Endodermal cell (in vitro differentiated cells): ENCODE data around the gene C8G. TPM values are rescaled to one million over a fixed set of nuclear protein-coding genes. Genes with fewer than 3 reads are reported as not detected.

ENCODE experiments used
- DNase-seq: peaks from one replicate; pipeline ENCODE4 v3.0.0-alpha.2; 2017
- H3K27ac ChIP-seq: 2 replicates; pipeline ENCODE4 v1.5.1; 2013; ENCODE audit warnings: mild to moderate bottlenecking, low read depth, low read length, moderate library complexity
- H3K27me3 ChIP-seq: 2 replicates; pipeline ENCODE4 v1.6.1; 2013; ENCODE audit warnings: mild to moderate bottlenecking, low read length, moderate library complexity; ENCODE audit not compliant: insufficient read depth, control insufficient read depth, poor library complexity, severe bottlenecking
- H3K36me3 ChIP-seq: 2 replicates; pipeline ENCODE4 v1.7.0; 2013; ENCODE audit warnings: mild to moderate bottlenecking, low read length, moderate library complexity; ENCODE audit not compliant: control insufficient read depth, insufficient read depth
- H3K4me1 ChIP-seq: one replicate; pipeline ENCODE4 v1.7.0; 2013; ENCODE audit warnings: low read length; ENCODE audit not compliant: control insufficient read depth, insufficient read depth
- H3K4me3 ChIP-seq: 2 replicates; pipeline ENCODE4 v1.5.1; 2013; ENCODE audit warnings: mild to moderate bottlenecking, low read length, moderate library complexity
- H3K9ac ChIP-seq: 2 replicates; pipeline ENCODE4 v1.6.1; 2013; ENCODE audit warnings: mild to moderate bottlenecking, low read length, moderate library complexity; ENCODE audit not compliant: poor library complexity, severe bottlenecking; ENCODE audit errors: extremely low read depth
- H3K9me3 ChIP-seq: 2 replicates; pipeline ENCODE4 v1.6.1; 2013; ENCODE audit warnings: mild to moderate bottlenecking, low read length, moderate library complexity; ENCODE audit not compliant: control insufficient read depth
- H3K27ac Mint-ChIP-seq: 2 replicates; pipeline ENCODE4 v1.8.0; 2020; ENCODE audit warnings: mixed read lengths
- H3K27me3 Mint-ChIP-seq: 2 replicates; pipeline ENCODE4 v1.8.0; 2021; ENCODE audit warnings: mild to moderate bottlenecking, mixed read lengths; ENCODE audit not compliant: insufficient read depth
- H3K36me3 Mint-ChIP-seq: 2 replicates; pipeline ENCODE4 v1.8.0; 2020; ENCODE audit warnings: low read depth, mixed read lengths
- H3K4me1 Mint-ChIP-seq: 2 replicates; pipeline ENCODE4 v1.8.0; 2020; ENCODE audit warnings: mixed read lengths
- H3K4me3 Mint-ChIP-seq: 2 replicates; pipeline ENCODE4 v1.8.0; 2020; ENCODE audit warnings: mild to moderate bottlenecking, moderate library complexity, mixed read lengths
- H3K9me3 Mint-ChIP-seq: 2 replicates; pipeline ENCODE4 v1.8.0; 2020; ENCODE audit warnings: mild to moderate bottlenecking, mixed read lengths
- WGBS, 2 experiments: methylation state at CpG; one replicate each; pipeline versions ENCODE4 v1.1.5 to v1.1.7; 2013; ENCODE audit warnings: missing lambda C conversion rate in 2 of 2, mixed read lengths in 1 of 2; ENCODE audit not compliant: insufficient coverage in 1 of 2, insufficient read length in 1 of 2; 5-methylcytosine and 5-hydroxymethylcytosine counted together
- total RNA-seq, 2 donors: library from RNA; stranded (reverse); fragmentation: NEBNext Ultra II Directional in 1 of 2; extraction: Animal tissue kit (Norgen Biotek cat#: 25700) in 1 of 2; gene quantifications; 2 replicates in 1 of 2; 3 replicates in 1 of 2; pipeline ENCODE4 v1.2.1, GENCODE V29; 2021
- TF ChIP-seq, protein P1 (sequence below): fragments of 200-600 bp; sonication (generic); conservative IDR thresholded peaks from 2 replicates; pipeline ENCODE4 v1.5.0; 2021; ENCODE audit warnings: antibody characterized with exemption, mild to moderate bottlenecking

Gene C8G
- total RNA-seq, 2 donors from 2014 or later = 1.2 to 1.6 TPM

DNA sequence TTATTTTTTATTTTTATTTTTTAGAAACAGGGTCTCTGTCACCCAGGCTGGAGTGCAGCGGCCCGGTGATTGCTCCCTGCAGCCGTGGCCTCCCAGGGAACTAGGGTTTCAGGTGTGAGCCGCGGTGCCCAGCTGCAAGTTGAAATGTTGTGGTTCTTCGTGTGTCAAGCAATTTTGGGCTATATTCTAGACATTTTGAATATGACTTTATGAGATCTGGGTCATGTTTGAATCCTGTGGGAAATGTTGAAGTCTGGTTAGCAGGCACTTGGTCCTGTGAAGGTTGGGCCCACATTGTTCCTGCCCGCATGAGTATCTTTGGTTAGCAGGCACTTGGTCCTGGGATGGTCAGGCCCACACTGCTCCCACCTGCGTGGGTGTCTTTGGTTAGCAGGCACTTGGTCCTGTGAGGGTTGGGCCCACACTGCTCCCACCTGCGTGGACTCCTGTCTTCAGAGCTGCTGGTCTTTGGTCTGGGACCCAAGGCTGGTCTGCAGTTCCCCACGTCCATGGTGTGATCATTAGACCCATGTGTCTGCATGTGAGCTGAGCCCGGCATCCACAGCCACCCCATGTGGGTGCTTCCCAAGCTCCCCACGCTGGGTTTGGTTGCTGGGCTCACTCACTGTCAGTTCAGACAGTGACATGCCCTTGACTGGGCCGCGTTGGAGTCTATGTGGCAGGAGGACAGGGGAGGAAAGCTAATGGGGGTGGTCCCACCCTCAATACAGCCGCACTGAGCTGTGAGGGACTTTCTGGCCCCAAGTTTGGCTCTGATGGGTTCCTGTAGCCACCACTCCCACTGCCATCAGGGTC is 7.6 kb upstream of the C8G start:
- H3K36me3 Mint-ChIP-seq = peaks cover 53% of the 10 kb centered on the region
- Histone ChIP-seq H3K27me3 (no peaks in the 10 kb centered on the region), H3K4me3 (no peak overlapping the region), H3K27ac (no peak overlapping the region), H3K36me3 (peaks cover 37% of the 10 kb centered on the region), H3K9ac (no peak overlapping the region), H3K9me3 (no peaks in the 10 kb centered on the region), H3K4me1 (no peaks in the 10 kb centered on the region)
- no peak overlapping the region for H3K27ac Mint-ChIP-seq
- peak; percentile 31 for DNase-seq
- TF ChIP-seq, protein P1, sequence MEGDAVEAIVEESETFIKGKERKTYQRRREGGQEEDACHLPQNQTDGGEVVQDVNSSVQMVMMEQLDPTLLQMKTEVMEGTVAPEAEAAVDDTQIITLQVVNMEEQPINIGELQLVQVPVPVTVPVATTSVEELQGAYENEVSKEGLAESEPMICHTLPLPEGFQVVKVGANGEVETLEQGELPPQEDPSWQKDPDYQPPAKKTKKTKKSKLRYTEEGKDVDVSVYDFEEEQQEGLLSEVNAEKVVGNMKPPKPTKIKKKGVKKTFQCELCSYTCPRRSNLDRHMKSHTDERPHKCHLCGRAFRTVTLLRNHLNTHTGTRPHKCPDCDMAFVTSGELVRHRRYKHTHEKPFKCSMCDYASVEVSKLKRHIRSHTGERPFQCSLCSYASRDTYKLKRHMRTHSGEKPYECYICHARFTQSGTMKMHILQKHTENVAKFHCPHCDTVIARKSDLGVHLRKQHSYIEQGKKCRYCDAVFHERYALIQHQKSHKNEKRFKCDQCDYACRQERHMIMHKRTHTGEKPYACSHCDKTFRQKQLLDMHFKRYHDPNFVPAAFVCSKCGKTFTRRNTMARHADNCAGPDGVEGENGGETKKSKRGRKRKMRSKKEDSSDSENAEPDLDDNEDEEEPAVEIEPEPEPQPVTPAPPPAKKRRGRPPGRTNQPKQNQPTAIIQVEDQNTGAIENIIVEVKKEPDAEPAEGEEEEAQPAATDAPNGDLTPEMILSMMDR = no peak
- H3K9me3 Mint-ChIP-seq = no peaks in the 10 kb centered on the region
- H3K4me3 Mint-ChIP-seq = no peak overlapping the region
- 97 to 98% methylated on average over 7 to 15 of the region's 15 CpGs for WGBS, 2 experiments
- no peaks in the 10 kb centered on the region for H3K27me3 Mint-ChIP-seq
- H3K4me1 Mint-ChIP-seq = no peaks in the 10 kb centered on the region

DNA sequence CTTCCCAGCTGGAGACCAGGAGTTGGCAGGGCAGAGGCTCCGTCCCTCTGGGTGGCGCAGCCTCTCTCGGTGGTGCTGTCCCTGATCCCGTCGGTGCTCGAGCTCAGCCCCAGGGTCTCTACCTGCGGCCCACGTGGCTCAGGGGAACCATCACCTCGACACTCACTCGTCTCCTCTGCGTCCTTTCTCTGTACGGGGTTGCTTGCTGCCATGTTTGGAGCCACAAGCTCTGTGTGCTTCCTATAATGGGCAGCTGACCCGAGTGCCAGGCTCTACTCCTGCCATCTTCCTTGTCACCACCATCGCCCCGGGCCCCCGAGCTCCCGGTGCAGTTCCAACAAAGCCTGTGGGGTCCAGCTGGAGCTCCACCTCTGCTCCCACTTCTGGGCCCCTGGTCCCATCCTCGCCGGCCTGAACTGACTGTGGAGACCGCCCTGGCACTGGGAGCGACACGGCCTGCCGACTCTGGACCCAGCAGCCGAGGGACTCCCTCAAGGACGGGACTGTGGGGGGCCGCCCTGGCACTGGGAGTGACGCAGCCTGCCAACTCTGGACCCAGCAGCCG is 5.5 kb upstream of the C8G start:
- no peaks in the 10 kb centered on the region for H3K4me1 ChIP-seq
- peak overlapping the region; percentile 38 for H3K27ac ChIP-seq
- no peak for DNase-seq
- 94 to 96% methylated on average over 22 to 28 of the region's 28 CpGs for WGBS, 2 experiments
- Mint-ChIP-seq H3K4me1 (no peaks in the 10 kb centered on the region), H3K36me3 (peaks cover 42% of the 10 kb centered on the region), H3K9me3 (no peaks in the 10 kb centered on the region), H3K4me3 (no peak overlapping the region), H3K27me3 (no peaks in the 10 kb centered on the region), H3K27ac (no peak overlapping the region)
- H3K4me3 ChIP-seq = no peak overlapping the region
- peaks cover 38% of the 10 kb centered on the region for H3K36me3 ChIP-seq
- no peaks in the 10 kb centered on the region for H3K9me3 ChIP-seq
- H3K27me3 ChIP-seq = no peaks in the 10 kb centered on the region
- no peak overlapping the region for H3K9ac ChIP-seq
- TF ChIP-seq, protein P1 = no peak

DNA sequence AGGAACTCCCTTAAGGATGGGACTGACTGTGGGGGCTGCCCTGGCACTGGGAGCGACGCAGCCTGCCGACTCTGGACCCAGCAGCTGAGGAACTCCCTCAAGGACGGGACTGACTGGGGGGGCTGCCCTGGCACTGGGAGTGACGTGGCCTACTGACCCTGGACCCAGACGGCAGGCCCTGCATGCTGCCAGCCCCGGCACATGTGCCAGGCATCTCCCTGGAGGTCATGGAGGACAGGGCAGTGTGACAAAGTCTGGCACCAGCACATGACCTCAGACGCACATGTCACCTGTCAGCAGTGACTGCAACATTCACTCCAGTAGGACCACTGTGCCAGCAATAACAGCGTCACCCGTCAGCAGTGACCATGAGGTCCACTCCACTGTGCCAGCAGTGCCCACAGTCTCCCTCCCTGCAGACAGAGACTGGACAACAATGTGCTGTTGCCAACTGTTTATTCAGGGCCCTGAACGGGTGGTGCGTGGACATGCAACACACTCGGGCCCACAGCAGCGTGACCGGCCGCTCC is 5.0 kb upstream of the C8G start:
- no peaks in the 10 kb centered on the region for H3K9me3 Mint-ChIP-seq
- H3K4me1 Mint-ChIP-seq = no peaks in the 10 kb centered on the region
- H3K36me3 ChIP-seq = peaks cover 34% of the 10 kb centered on the region
- WGBS, 2 experiments = 93 to 98% methylated on average over 14 to 16 of the region's 16 CpGs
- TF ChIP-seq, protein P1 = no peak
- no peaks in the 10 kb centered on the region for H3K27me3 ChIP-seq
- H3K9me3 ChIP-seq = no peaks in the 10 kb centered on the region
- H3K4me1 ChIP-seq = no peaks in the 10 kb centered on the region
- H3K27ac Mint-ChIP-seq = no peak overlapping the region
- no peaks in the 10 kb centered on the region for H3K27me3 Mint-ChIP-seq
- no peak for DNase-seq
- H3K36me3 Mint-ChIP-seq = peaks cover 38% of the 10 kb centered on the region
- no peak overlapping the region for H3K4me3 ChIP-seq
- no peak overlapping the region for H3K9ac ChIP-seq
- no peak overlapping the region for H3K4me3 Mint-ChIP-seq
- no peak overlapping the region for H3K27ac ChIP-seq
